H1 (cell line): ENCODE data around the gene GTF3C5. TPM values are rescaled to one million over a fixed set of nuclear protein-coding genes. Genes with fewer than 3 reads are reported as not detected.

ENCODE experiments used
- CTCF ChIA-PET: fragments of 300-600 bp; sonication (Branson Sonifier 250); formaldehyde crosslinking; loops from one replicate; lab custom pipeline; 2021; ENCODE audit not compliant: partially characterized antibody; lab: Charles Lee
- POLR2A ChIA-PET: fragments of 300-600 bp; sonication (Branson Sonifier 250); formaldehyde crosslinking; loops from one replicate; lab custom pipeline; 2021; ENCODE audit warnings: inconsistent platforms; ENCODE audit not compliant: partially characterized antibody; lab: Charles Lee
- DNase-seq, 2 experiments: peaks; one replicate each; pipeline versions ENCODE4 v3.0.0 to v3.0.0-alpha.2; 2010 to 2022; ENCODE audit warnings: low spot score in 2 of 2, low read depth in 1 of 2, mixed read lengths in 1 of 2
- FAIRE-seq: peaks from 2 replicates; lab custom pipeline; 2011; peaks lifted over from hg19 to GRCh38; lab: Jason Lieb, UNC
- H2AFZ ChIP-seq: 2 replicates; pipeline ENCODE4 v1.8.1; 2012; ENCODE audit warnings: low read length, inconsistent platforms
- H2AK5ac ChIP-seq: 2 replicates; pipeline ENCODE4 v1.6.1; 2013; ENCODE audit warnings: low read depth, low read length
- H2BK120ac ChIP-seq: replicated peaks from 2 replicates; pipeline ENCODE3; 2013; ENCODE audit warnings: low read depth, low read length, inconsistent platforms
- H2BK12ac ChIP-seq: 2 replicates; pipeline ENCODE4 v1.6.1; 2013; ENCODE audit warnings: low read depth, low read length
- H2BK15ac ChIP-seq: 2 replicates; pipeline ENCODE4 v1.6.1; 2013; ENCODE audit warnings: low read length
- H2BK20ac ChIP-seq: 2 replicates; pipeline ENCODE4 v1.6.1; 2013; ENCODE audit warnings: low read length
- H2BK5ac ChIP-seq: 2 replicates; pipeline ENCODE4 v1.6.1; 2013; ENCODE audit warnings: low read depth, low read length
- H3K14ac ChIP-seq: 2 replicates; pipeline ENCODE4 v1.6.1; 2013; ENCODE audit warnings: inconsistent platforms; ENCODE audit not compliant: insufficient read length
- H3K18ac ChIP-seq: 2 replicates; pipeline ENCODE4 v1.6.1; 2013; ENCODE audit warnings: low read length; ENCODE audit errors: extremely low read depth
- H3K23ac ChIP-seq: 2 replicates; pipeline ENCODE4 v1.6.1; 2013; ENCODE audit warnings: inconsistent platforms; ENCODE audit not compliant: insufficient read length
- H3K23me2 ChIP-seq: 2 replicates; pipeline ENCODE4 v1.6.1; 2013; ENCODE audit warnings: low read depth, low read length
- H3K27ac ChIP-seq: 2 replicates; pipeline ENCODE4 v1.6.1; 2011; ENCODE audit warnings: low read depth, low read length, inconsistent platforms
- H3K27me3 ChIP-seq, 4 experiments: replicated peaks in 1 of 4; 1 replicate in 1 of 4; 2 replicates in 3 of 4; pipeline versions ENCODE4 v1.6.1 to v1.8.1; 2011 to 2013; ENCODE audit warnings: low read length in 3 of 4, mild to moderate bottlenecking in 3 of 4, inconsistent platforms in 2 of 4, mixed read lengths in 2 of 4, moderate library complexity in 1 of 4; ENCODE audit not compliant: control insufficient read depth in 3 of 4, insufficient read depth in 3 of 4; ENCODE audit errors: extremely low read depth in 1 of 4
- H3K36me3 ChIP-seq, 4 experiments: 2 replicates each; pipeline versions ENCODE4 v1.6.1 to v1.8.1; 2011 to 2013; ENCODE audit warnings: mild to moderate bottlenecking in 4 of 4, low read length in 3 of 4, moderate library complexity in 2 of 4, control low read depth in 1 of 4, inconsistent platforms in 1 of 4; ENCODE audit not compliant: insufficient read depth in 4 of 4, control insufficient read depth in 2 of 4
- H3K4ac ChIP-seq: replicated peaks from 2 replicates; pipeline ENCODE3; 2013; ENCODE audit warnings: low read length, low read depth, mixed read lengths, inconsistent platforms; ENCODE audit not compliant: insufficient read length
- H3K4me1 ChIP-seq, 4 experiments: replicated peaks in 1 of 4; 1 replicate in 1 of 4; 2 replicates in 3 of 4; pipeline versions ENCODE4 v1.6.1 to v1.8.1; 2011 to 2013; ENCODE audit warnings: low read length in 3 of 4, inconsistent platforms in 2 of 4, mixed read lengths in 1 of 4; ENCODE audit not compliant: insufficient read depth in 4 of 4, control insufficient read depth in 3 of 4
- H3K4me2 ChIP-seq, 2 experiments: 2 replicates each; pipeline versions ENCODE4 v1.6.1 to v1.8.1; 2011 to 2013; ENCODE audit warnings: low read depth in 2 of 2, low read length in 2 of 2, control low read depth in 1 of 2, inconsistent platforms in 1 of 2, mild to moderate bottlenecking in 1 of 2; ENCODE audit not compliant: insufficient read depth in 1 of 2
- H3K4me3 ChIP-seq, 4 experiments: fragments of 200-600, 300-600 bp in 1 of 4; sonication (generic), shearing (Covaris generic), sonication (Bioruptor Twin) in 1 of 4; 2 replicates each; pipeline versions ENCODE4 v1.5.1 to v1.8.1; 2011 to 2016; ENCODE audit warnings: low read length in 4 of 4, low read depth in 3 of 4, control low read depth in 2 of 4, inconsistent platforms in 2 of 4, mild to moderate bottlenecking in 2 of 4, mixed read lengths in 1 of 4, moderate library complexity in 1 of 4; ENCODE audit not compliant: insufficient read depth in 2 of 4; ENCODE audit errors: extremely low read depth in 1 of 4
- H3K56ac ChIP-seq: replicated peaks from 2 replicates; pipeline ENCODE3; 2013; ENCODE audit warnings: low read depth, mild to moderate bottlenecking, mixed read lengths, low read length, inconsistent platforms; ENCODE audit not compliant: insufficient read length
- H3K79me1 ChIP-seq: 2 replicates; pipeline ENCODE4 v1.6.1; 2013; ENCODE audit warnings: low read depth, low read length, control low read depth
- H3K79me2 ChIP-seq, 2 experiments: 2 replicates each; pipeline versions ENCODE4 v1.6.1 to v1.8.1; 2012 to 2013; ENCODE audit warnings: low read length in 2 of 2, mild to moderate bottlenecking in 2 of 2, inconsistent platforms in 1 of 2; ENCODE audit not compliant: insufficient read depth in 2 of 2, control insufficient read depth in 1 of 2
- H3K9ac ChIP-seq, 4 experiments: replicated peaks in 1 of 4; 1 replicate in 1 of 4; 2 replicates in 3 of 4; pipeline versions ENCODE4 v1.6.1 to v1.8.1; 2011 to 2013; ENCODE audit warnings: low read depth in 3 of 4, low read length in 3 of 4, control low read depth in 2 of 4, mild to moderate bottlenecking in 2 of 4, moderate library complexity in 2 of 4, inconsistent platforms in 1 of 4; ENCODE audit errors: extremely low read depth in 1 of 4
- H3K9me3 ChIP-seq, 2 experiments: 2 replicates each; pipeline versions ENCODE4 v1.6.1 to v1.8.1; 2012 to 2013; ENCODE audit warnings: mild to moderate bottlenecking in 2 of 2, moderate library complexity in 2 of 2, control low read depth in 1 of 2, inconsistent platforms in 1 of 2, low read depth in 1 of 2, low read length in 1 of 2, mixed read lengths in 1 of 2; ENCODE audit not compliant: insufficient read depth in 2 of 2
- H4K20me1 ChIP-seq, 2 experiments: replicated peaks in 1 of 2; 2 replicates each; pipeline versions ENCODE3 to v1.8.1; 2011 to 2013; ENCODE audit warnings: inconsistent platforms in 2 of 2, low read length in 2 of 2, mild to moderate bottlenecking in 1 of 2; ENCODE audit not compliant: insufficient read depth in 2 of 2, control insufficient read depth in 1 of 2
- H4K5ac ChIP-seq: 2 replicates; pipeline ENCODE4 v1.6.1; 2013; ENCODE audit warnings: low read length, low read depth, mixed read lengths, inconsistent platforms; ENCODE audit not compliant: insufficient read length
- H4K8ac ChIP-seq: 2 replicates; pipeline ENCODE4 v1.8.0; 2013; ENCODE audit warnings: mild to moderate bottlenecking, moderate library complexity, low read length, inconsistent platforms; ENCODE audit not compliant: insufficient read depth; ENCODE audit errors: extremely low read depth
- H4K91ac ChIP-seq: replicated peaks from 2 replicates; pipeline ENCODE3; 2013; ENCODE audit warnings: low read length, mixed read lengths, inconsistent platforms; ENCODE audit not compliant: insufficient read length
- ATF2 ChIP-seq: IDR thresholded peaks from 2 replicates; pipeline ENCODE4 v1.6.1; 2012; ENCODE audit warnings: low read length, inconsistent platforms
- ATF3 ChIP-seq: IDR thresholded peaks from 2 replicates; pipeline ENCODE4 v1.6.1; 2011; ENCODE audit warnings: low read depth, mild to moderate bottlenecking, low read length; ENCODE audit not compliant: insufficient read depth
- CHD2 ChIP-seq: IDR thresholded peaks from 2 replicates; pipeline ENCODE4 v1.6.1; 2012; ENCODE audit warnings: low read length, improper control_type of control experiment
- GABPA ChIP-seq: IDR thresholded peaks from 2 replicates; pipeline ENCODE4 v1.6.1; 2011; ENCODE audit warnings: mild to moderate bottlenecking, low read length, moderate library complexity, borderline replicate concordance; ENCODE audit not compliant: insufficient read depth
- RAD21 ChIP-seq, 2 experiments: IDR thresholded peaks in 1 of 2; conservative IDR thresholded peaks in 1 of 2; 2 replicates each; pipeline ENCODE4 v1.6.1; 2011; ENCODE audit warnings: low read depth in 2 of 2, low read length in 2 of 2, improper control_type of control experiment in 1 of 2, inconsistent platforms in 1 of 2, mild to moderate bottlenecking in 1 of 2, moderate library complexity in 1 of 2
- SUZ12 ChIP-seq: fragments of 200-600 bp; sonication (generic); IDR thresholded peaks from 2 replicates; pipeline ENCODE4 v1.6.1; 2012; ENCODE audit warnings: mild to moderate bottlenecking, inconsistent platforms, low read length, moderate library complexity, mixed read lengths
- TAF1 ChIP-seq: IDR thresholded peaks from 2 replicates; pipeline ENCODE4 v1.6.1; 2011; ENCODE audit warnings: mild to moderate bottlenecking, low read depth, low read length
- WGBS, 2 experiments: shearing (Covaris generic) in 1 of 2; methylation state at CpG; one replicate each; pipeline versions ENCODE4 v1.1.6 to v1.1.7; 2013 to 2015; ENCODE audit warnings: low lambda C conversion rate in 2 of 2, mixed read lengths in 2 of 2, inconsistent platforms in 1 of 2, low coverage in 1 of 2, missing lambda C conversion rate in 1 of 2; ENCODE audit not compliant: insufficient replicate concordance in 2 of 2, insufficient coverage in 1 of 2, insufficient read length in 1 of 2; ENCODE audit errors: extremely low coverage in 1 of 2, missing lambda C conversion rate in 1 of 2; 5-methylcytosine and 5-hydroxymethylcytosine counted together
- polyA plus RNA-seq, 7 experiments: library from polyadenylated mRNA; depleted of rRNA in 3 of 7; stranded (reverse) in 5 of 7; unstranded in 2 of 7; fragments of >200 nt in 5 of 7; fragments of 200-250 nt in 2 of 7; gene quantifications; 1 replicate in 5 of 7; 2 replicates in 1 of 7; 4 replicates in 1 of 7; pipeline versions ENCODE4 v1.2.1 to v1.2.3, GENCODE V29; 2011 to 2013; ENCODE audit warnings: missing spikeins in 2 of 7, mixed read lengths in 2 of 7
- total RNA-seq: library from RNA; stranded (reverse); fragmentation: NEBNext Ultra II Directional; extraction: Animal tissue kit (Norgen Biotek cat#: 25700); gene quantifications from 2 replicates; pipeline ENCODE4 v1.2.1, GENCODE V29; 2021

The GTF3C5 gene
- total and polyA plus RNA-seq, 2 of the 8 experiments (the other 6 are each of a cell fraction or from before 2014, with no cell fraction given), result 78.7 to 87.1 TPM

- no peak overlapping the region for H3K4me3 ChIP-seq
- no peaks in the 10 kb centered on the region for H3K79me1 ChIP-seq
- DNase-seq (no peak), FAIRE-seq (no peak)
- H3K27me3 ChIP-seq, result peaks cover 0 to 5% (median 1%) of the 10 kb centered on the region in 4 experiments; a peak in 2 of 7 replicates
- H2BK12ac ChIP-seq, result no peak overlapping the region
- H3K23me2 ChIP-seq, result no peaks in the 10 kb centered on the region
- CTCF ChIA-PET, result interaction anchor here (0.9 to 3.0 kb wide), 5 partner anchors 19 to 84 kb away, joined by 3 to 10 read pairs (median 3); no protein-coding TSS in a partner anchor
- H2AK5ac ChIP-seq, result no peak overlapping the region
- no peak overlapping the region for H3K4me2 ChIP-seq
- 87% methylated on average over 13 of the region's 13 CpGs; no CpG with 5 or more reads in 1 of the 2 experiments for WGBS, 2 experiments
- H3K4me1 ChIP-seq, result no peaks in the 10 kb centered on the region; a peak in 1 of 7 replicates
- no peak overlapping the region for H2BK15ac ChIP-seq
- no peak overlapping the region for H3K4ac ChIP-seq
- no peaks in the 10 kb centered on the region for H3K9me3 ChIP-seq
- no peak overlapping the region for H3K9ac ChIP-seq
- no peak overlapping the region for H3K56ac ChIP-seq
- H2BK5ac ChIP-seq, result no peak overlapping the region
- no peak overlapping the region for H3K14ac ChIP-seq
- H3K23ac ChIP-seq, result no peak overlapping the region
- H4K8ac ChIP-seq, result no peak overlapping the region
- no peaks in the 10 kb centered on the region for H3K79me2 ChIP-seq
- H2BK120ac ChIP-seq, result no peak overlapping the region
- POLR2A ChIA-PET, result no interaction called here
- H3K27ac ChIP-seq, result no peak overlapping the region
- no peak overlapping the region for H2AFZ ChIP-seq
- H2BK20ac ChIP-seq, result no peak overlapping the region
- H4K91ac ChIP-seq, result no peak overlapping the region
- no peak overlapping the region for H3K18ac ChIP-seq
- no peaks in the 10 kb centered on the region for H4K20me1 ChIP-seq
- H3K36me3 ChIP-seq, result no peaks in the 10 kb centered on the region
- no peak overlapping the region for H4K5ac ChIP-seq
- no peak for TF ChIP-seq SUZ12
- TF ChIP-seq CHD2, result no peak
- TF ChIP-seq ATF2, result no peak
- TF ChIP-seq RAD21 (IDR thresholded peaks at IDR 0.05 in 1 of 2, conservative IDR thresholded peaks at IDR 0.05 in 1 of 2; ENCODE audit: low read depth in 2 of 2, low read length in 2 of 2), result no peak
- no peak for TF ChIP-seq ATF3
- TF ChIP-seq TAF1, result no peak
- TF ChIP-seq GABPA, result no peak
These were observed 44.7 kb upstream of the GTF3C5 start for GRCh38 chr9:132986114-132986513.
